Transverse colon (tissue), 4 donors: ENCODE data around the gene MGMT. TPM values are rescaled to one million over a fixed set of nuclear protein-coding genes. Genes with fewer than 3 reads are reported as not detected.

Source experiments
- DNase-seq: peaks from one replicate; pipeline ENCODE4 v3.0.0-alpha.2; 2019
- H3K27ac ChIP-seq, 4 donors: fragments of 200-600 bp; sonication (generic); 2 replicates each; pipeline ENCODE4 v1.5.1; 2016 to 2018; ENCODE audit warnings: inconsistent platforms in 4 of 4
- H3K27me3 ChIP-seq: fragments of 200-600 bp; sonication (generic); 2 replicates; pipeline ENCODE4 v1.5.1; 2017; ENCODE audit warnings: inconsistent platforms
- H3K36me3 ChIP-seq, 4 donors: fragments of 200-600 bp; sonication (generic); 2 replicates each; pipeline ENCODE4 v1.5.1; 2017 to 2019; ENCODE audit warnings: inconsistent platforms in 4 of 4
- H3K4me1 ChIP-seq, 4 donors: fragments of 200-600 bp; sonication (generic); 2 replicates each; pipeline ENCODE4 v1.5.1; 2017 to 2020; ENCODE audit warnings: inconsistent platforms in 4 of 4
- H3K4me3 ChIP-seq, 4 donors: fragments of 200-600 bp; sonication (generic); 1 replicate in 1 of 4; 2 replicates in 3 of 4; pipeline versions ENCODE4 v1.5.1 to v1.6.1; 2017 to 2019; ENCODE audit warnings: inconsistent platforms in 4 of 4
- H3K9me3 ChIP-seq, 2 donors: fragments of 200-600 bp; sonication (generic); 2 replicates each; pipeline ENCODE4 v1.5.1; 2017 to 2019; ENCODE audit warnings: inconsistent platforms in 2 of 2
- EP300 ChIP-seq: sonication (generic); formaldehyde crosslinking; IDR thresholded peaks from one replicate; pipeline ENCODE4 v1.6.1; 2017; ENCODE audit warnings: antibody characterized with exemption, low read depth
- POLR2A ChIP-seq: fragments of 450-650 bp; IDR thresholded peaks from one replicate; pipeline ENCODE4 v1.6.1; 2016; ENCODE audit warnings: antibody characterized with exemption, mild to moderate bottlenecking, moderate library complexity
- POLR2AphosphoS5 ChIP-seq, 3 donors: sonication (generic); formaldehyde crosslinking; IDR thresholded peaks; one replicate each; pipeline ENCODE4 v1.6.1; 2016; ENCODE audit warnings: antibody characterized with exemption in 3 of 3
- WGBS, 2 donors: methylation state at CpG; one replicate each; pipeline ENCODE4 v1.1.5; 2018; ENCODE audit warnings: low coverage in 1 of 2; 5-methylcytosine and 5-hydroxymethylcytosine counted together
- in situ Hi-C, 4 donors: fragments of 200-750 bp; cut with MboI; loops; one replicate each; pipeline versions ENCODE4 v1.15.0 to v1.15.1; 2017; ENCODE audit warnings: low sequenced_read_pairs in 3 of 4, low pct_ligation_motif_present in 1 of 4, low pct_unique_long_range_greater_than_20kb in 1 of 4
- intact Hi-C: fragments of 100-400 bp; cut with DNase I; formaldehyde crosslinking; loops from one replicate; pipeline ENCODE4 v1.15.1; 2023; ENCODE audit warnings: low total_unique reads
- total RNA-seq, 4 donors: library from RNA; depleted of rRNA; stranded (reverse); fragments of >200 nt; gene quantifications; one replicate each; pipeline ENCODE4 v1.1.0, GENCODE V29; 2016
- TF ChIP-seq, protein P1 (sequence below), 5 experiments: fragments of 200-600 bp in 3 of 5; fragments of 450-650 bp in 2 of 5; sonication (generic) in 3 of 5; IDR thresholded peaks; 1 replicate in 2 of 5; 2 replicates in 3 of 5; pipeline ENCODE4 v1.5.1; 2016 to 2017; ENCODE audit warnings: antibody characterized with exemption in 5 of 5, inconsistent platforms in 3 of 5, mild to moderate bottlenecking in 2 of 5, moderate library complexity in 1 of 5

Gene MGMT
- total RNA-seq, 4 donors from 2014 or later, result 6.6 to 28.9 (median 14.0) TPM

DNA sequence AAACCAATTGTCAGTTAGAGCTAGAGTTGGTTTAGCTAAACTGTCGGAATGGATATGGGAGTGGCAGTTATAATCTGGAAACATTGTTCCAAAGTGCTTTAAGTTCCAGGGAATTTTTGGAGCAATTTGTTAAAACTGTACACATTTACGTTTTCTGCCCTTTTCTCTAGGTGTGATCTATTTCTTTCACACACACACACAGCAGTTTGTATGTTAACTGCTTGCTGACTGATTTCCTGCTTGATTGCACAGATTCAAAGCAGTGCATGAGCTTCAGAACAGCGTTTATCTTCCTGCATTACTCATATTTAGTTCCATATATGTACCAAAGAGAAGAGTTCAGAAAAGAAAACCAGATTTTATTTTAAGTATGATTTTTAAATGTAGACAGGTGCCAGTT lies 57.9 kb downstream of the MGMT start:
- Histone ChIP-seq H3K36me3 (no peaks in the 10 kb centered on the region), H3K4me1 (peaks cover 0 to 12% (median 0%) of the 10 kb centered on the region in 4 donors), H3K27ac (no peak overlapping the region), H3K9me3 (no peaks in the 10 kb centered on the region), H3K4me3 (no peak overlapping the region), H3K27me3 (no peaks in the 10 kb centered on the region)
- intact Hi-C loops (no loop called here), in situ Hi-C loops (no loop called here)
- no peak for DNase-seq
- 67 to 68% methylated on average over 3 of the region's 3 CpGs for WGBS, 2 donors
- no peak for TF ChIP-seq POLR2A
- TF ChIP-seq EP300, result no peak
- no peak for TF ChIP-seq POLR2AphosphoS5 (IDR thresholded peaks at IDR 0.05)
- TF ChIP-seq, protein P1, sequence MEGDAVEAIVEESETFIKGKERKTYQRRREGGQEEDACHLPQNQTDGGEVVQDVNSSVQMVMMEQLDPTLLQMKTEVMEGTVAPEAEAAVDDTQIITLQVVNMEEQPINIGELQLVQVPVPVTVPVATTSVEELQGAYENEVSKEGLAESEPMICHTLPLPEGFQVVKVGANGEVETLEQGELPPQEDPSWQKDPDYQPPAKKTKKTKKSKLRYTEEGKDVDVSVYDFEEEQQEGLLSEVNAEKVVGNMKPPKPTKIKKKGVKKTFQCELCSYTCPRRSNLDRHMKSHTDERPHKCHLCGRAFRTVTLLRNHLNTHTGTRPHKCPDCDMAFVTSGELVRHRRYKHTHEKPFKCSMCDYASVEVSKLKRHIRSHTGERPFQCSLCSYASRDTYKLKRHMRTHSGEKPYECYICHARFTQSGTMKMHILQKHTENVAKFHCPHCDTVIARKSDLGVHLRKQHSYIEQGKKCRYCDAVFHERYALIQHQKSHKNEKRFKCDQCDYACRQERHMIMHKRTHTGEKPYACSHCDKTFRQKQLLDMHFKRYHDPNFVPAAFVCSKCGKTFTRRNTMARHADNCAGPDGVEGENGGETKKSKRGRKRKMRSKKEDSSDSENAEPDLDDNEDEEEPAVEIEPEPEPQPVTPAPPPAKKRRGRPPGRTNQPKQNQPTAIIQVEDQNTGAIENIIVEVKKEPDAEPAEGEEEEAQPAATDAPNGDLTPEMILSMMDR (IDR thresholded peaks at IDR 0.05), result no peak

DNA sequence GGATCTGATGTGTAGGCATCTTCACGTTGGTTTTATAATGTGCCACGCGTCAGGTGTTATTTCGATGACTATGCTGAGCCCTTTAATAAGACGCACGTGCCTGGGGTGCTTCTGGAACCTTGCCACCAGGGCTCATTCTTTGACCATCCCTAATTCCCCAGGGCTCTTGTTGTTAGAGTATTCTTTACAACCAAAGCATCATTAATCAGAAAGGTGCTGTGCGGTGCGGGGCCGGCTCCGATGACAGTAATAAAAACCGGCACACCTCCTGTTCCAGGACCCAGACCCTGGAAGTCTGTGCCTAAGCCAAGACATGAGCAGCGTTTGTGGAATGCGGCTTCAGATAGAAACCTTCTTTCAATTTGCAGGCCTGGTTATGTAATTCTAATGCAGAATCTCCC lies 58.4 kb downstream of the MGMT start:
- H3K27ac ChIP-seq, result no peak overlapping the region

DNA sequence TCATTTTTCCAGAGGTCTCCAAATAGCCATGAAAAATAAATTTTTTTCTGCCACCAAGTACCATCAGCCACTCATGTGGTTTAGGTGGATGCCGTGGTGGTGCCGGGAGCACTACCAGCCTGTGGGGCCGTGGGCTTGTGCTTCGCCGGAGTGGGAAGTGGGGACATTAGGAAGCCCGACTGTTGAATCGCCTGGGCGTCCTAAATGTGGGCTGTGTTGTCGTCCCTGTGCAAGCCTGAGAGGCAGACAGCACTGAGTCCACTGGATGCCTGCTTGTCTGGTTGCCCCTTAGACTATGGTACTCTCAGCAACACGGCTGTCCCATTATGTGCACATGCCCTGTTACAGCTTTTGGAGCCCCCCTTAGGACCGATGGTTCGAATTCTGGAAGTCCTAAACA lies 59.9 kb downstream of the MGMT start:
- no peak for TF ChIP-seq POLR2AphosphoS5 (IDR thresholded peaks at IDR 0.05)
- in situ Hi-C loops (no loop called here), intact Hi-C loops (no loop called here)
- WGBS, 2 donors, result 92% methylated on average over 12 of the region's 12 CpGs; no CpG with 5 or more reads in 1 of the 2 donors
- no peak for DNase-seq
- no peak overlapping the region for H3K4me3 ChIP-seq
- H3K4me1 ChIP-seq, result peaks cover 0 to 12% (median 0%) of the 10 kb centered on the region in 4 donors
- no peaks in the 10 kb centered on the region for H3K9me3 ChIP-seq
- H3K36me3 ChIP-seq, result no peaks in the 10 kb centered on the region
- no peak overlapping the region for H3K27ac ChIP-seq
- no peaks in the 10 kb centered on the region for H3K27me3 ChIP-seq

More for the DNA sequence above, 58.4 kb downstream of the MGMT start:
- H3K27me3 ChIP-seq, result no peaks in the 10 kb centered on the region
- H3K4me3 ChIP-seq, result no peak overlapping the region
- DNase-seq, result no peak
- peaks cover 0 to 12% (median 0%) of the 10 kb centered on the region in 4 donors for H3K4me1 ChIP-seq
- in situ Hi-C loops, result no loop called here
- H3K9me3 ChIP-seq, result no peaks in the 10 kb centered on the region
- intact Hi-C loops, result no loop called here
- TF ChIP-seq, protein P1 (IDR thresholded peaks at IDR 0.05), result no peak
- no peak for TF ChIP-seq EP300
- no peak for TF ChIP-seq POLR2AphosphoS5 (IDR thresholded peaks at IDR 0.05)
- H3K36me3 ChIP-seq, result no peaks in the 10 kb centered on the region
- 70 to 81% methylated on average over 8 to 13 of the region's 13 CpGs for WGBS, 2 donors

DNA sequence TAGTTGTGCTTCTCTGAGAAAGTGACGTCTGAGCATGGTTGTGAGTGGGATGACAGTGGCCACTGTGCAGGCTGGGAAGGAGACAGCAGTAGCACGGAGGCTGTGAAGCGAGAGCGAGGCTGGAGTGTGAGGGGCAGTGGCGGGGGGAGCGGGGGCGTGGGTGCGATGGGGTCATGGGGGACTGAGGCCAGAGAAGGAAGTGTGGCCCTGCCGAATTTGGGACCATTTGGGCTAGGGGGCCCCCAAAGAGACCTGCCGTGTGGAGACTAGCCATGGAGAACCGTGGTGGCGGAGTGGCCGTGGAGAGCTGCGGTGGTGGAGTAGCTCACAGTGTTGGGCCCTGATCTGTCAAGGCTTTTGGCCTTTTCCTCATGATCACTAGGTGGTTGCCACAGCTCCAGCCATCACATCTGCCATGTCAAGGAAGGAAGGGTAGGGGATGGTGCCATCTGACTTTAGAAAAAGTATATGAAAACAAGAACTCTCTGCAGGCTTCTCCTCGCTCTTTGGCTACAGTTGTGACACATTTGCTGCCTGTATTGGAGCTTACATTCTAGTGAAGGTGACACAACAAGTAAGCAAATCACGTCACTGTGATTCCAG lies 61.4 kb downstream of the MGMT start:
- H3K27ac ChIP-seq, result no peak overlapping the region
- intact Hi-C loops, result no loop called here
- WGBS, 2 donors, result 89 to 94% methylated on average over 5 to 16 of the region's 16 CpGs
- in situ Hi-C loops, result no loop called here
- DNase-seq, result no peak
- no peaks in the 10 kb centered on the region for H3K9me3 ChIP-seq
- no peaks in the 10 kb centered on the region for H3K36me3 ChIP-seq
- no peak overlapping the region for H3K4me3 ChIP-seq
- H3K27me3 ChIP-seq, result no peaks in the 10 kb centered on the region
- no peak for TF ChIP-seq POLR2AphosphoS5 (IDR thresholded peaks at IDR 0.05)
- H3K4me1 ChIP-seq, result peaks cover 0 to 12% (median 0%) of the 10 kb centered on the region in 4 donors

DNA sequence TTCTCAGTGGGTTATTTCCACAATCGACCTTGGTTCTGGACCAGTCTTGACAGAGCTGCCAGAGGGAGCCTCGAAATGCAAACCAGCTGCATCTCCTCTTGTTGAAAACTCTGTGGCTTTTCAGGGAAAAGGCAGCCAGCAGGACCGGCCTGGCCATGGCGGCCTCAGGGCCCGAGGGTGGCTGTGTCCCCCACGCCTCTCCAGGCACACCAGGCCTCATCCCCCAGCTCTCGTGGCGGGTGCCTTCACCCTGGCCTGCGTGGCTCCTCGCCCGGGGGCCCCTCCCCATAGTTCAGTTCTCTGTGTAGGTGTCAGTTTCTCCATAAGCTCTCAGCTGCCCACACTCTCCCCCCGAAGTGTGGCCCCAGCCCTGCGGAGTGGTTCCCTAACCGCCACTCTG lies 63.5 kb downstream of the MGMT start:
- intact Hi-C loops, result no loop called here
- Histone ChIP-seq H3K4me3 (no peak overlapping the region), H3K4me1 (peaks cover 0 to 5% (median 0%) of the 10 kb centered on the region in 4 donors), H3K36me3 (no peaks in the 10 kb centered on the region), H3K27me3 (no peaks in the 10 kb centered on the region), H3K9me3 (no peaks in the 10 kb centered on the region), H3K27ac (no peak overlapping the region)
- no peak for DNase-seq
- WGBS, 2 donors, result 87% methylated on average over 14 of the region's 14 CpGs; no CpG with 5 or more reads in 1 of the 2 donors
- TF ChIP-seq, protein P1 (IDR thresholded peaks at IDR 0.05), result no peak
- no peak for TF ChIP-seq POLR2AphosphoS5 (IDR thresholded peaks at IDR 0.05)
- TF ChIP-seq POLR2A, result no peak
- TF ChIP-seq EP300, result no peak
- in situ Hi-C loops, result no loop called here
